ENCODE data around the gene ORC5. TPM values are rescaled to one million over a fixed set of nuclear protein-coding genes. Genes with fewer than 3 reads are reported as not detected.

The ORC5 gene
- total RNA-seq, 2 experiments from 2014 or later = 20.6 to 20.7 TPM

DNA sequence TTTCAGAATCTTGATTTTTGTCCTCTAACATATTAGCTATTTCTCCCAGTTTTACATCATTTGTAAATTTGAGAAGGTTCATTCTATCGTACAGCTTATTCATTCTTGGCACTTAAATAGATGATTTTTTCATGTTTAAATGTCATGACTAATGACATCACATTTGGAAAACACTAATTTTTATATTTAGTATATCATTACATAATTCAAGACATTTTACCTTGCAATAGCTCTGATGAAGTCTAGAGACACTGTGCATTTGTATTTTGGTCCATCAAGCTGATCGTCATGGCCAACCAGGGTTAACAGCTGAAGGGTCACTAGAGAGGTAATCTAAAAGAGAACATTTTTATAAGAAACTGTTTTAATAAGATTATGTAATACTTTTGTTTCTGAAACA is 71.3 kb downstream of the ORC5 start:
- DNase-seq = no peak
- Mint-ChIP-seq H3K27ac (no peak overlapping the region), H3K36me3 (ENCODE audit: low read depth) (peaks cover 11% of the 10 kb centered on the region), H3K27me3 (no peaks in the 10 kb centered on the region), H3K4me1 (peaks cover 3% of the 10 kb centered on the region), H3K4me3 (no peak overlapping the region), H3K9me3 (no peaks in the 10 kb centered on the region)
- ChIA-PET CTCF (interaction anchor here (1.5 kb wide), 1 partner anchor 11 kb away, joined by 3 read pairs; no protein-coding TSS in a partner anchor), POLR2A (no interaction called here)

DNA sequence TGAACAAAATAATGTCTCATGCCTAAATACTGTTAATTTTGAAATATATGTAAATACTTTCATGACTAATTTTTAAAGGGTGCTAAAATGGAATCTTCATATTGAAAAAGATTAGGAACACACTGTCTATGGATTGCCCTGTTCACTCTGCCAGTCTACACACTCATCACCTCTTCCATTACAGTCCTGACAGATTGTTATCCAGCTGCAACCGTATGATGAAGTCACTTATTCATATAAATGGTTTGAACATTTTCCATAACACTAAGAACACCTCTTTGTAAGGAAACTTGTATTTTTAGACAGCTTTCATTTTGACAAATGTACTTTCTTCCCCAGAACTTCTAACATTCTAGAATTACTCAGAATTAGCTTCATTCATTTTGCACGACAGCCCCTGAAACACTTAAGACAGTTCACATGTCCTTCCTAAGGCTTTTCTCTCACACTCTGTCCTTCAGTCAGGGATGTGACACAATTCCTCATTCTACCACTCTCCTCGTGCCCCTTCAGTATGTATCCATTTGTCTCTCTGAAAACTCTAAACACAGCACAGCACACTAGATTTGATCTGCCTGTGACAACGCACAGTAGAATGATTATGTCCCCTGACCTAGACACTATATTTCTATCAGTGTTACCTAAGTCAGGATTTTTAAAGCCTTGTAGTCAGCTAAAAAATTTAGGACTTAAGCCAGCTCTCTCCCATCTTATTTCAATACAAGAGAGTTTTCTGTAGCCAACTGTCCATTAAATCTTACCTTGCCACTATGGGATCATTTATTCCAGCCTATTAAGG is 71.9 kb downstream of the ORC5 start:
- Mint-ChIP-seq H3K36me3 (ENCODE audit: low read depth) (peaks cover 15% of the 10 kb centered on the region), H3K4me1 (peaks cover 3% of the 10 kb centered on the region), H3K27ac (no peak overlapping the region), H3K27me3 (no peaks in the 10 kb centered on the region), H3K9me3 (no peaks in the 10 kb centered on the region), H3K4me3 (no peak overlapping the region)
- POLR2A ChIA-PET = no interaction called here
- CTCF ChIA-PET = no interaction called here
- DNase-seq = no peak

DNA sequence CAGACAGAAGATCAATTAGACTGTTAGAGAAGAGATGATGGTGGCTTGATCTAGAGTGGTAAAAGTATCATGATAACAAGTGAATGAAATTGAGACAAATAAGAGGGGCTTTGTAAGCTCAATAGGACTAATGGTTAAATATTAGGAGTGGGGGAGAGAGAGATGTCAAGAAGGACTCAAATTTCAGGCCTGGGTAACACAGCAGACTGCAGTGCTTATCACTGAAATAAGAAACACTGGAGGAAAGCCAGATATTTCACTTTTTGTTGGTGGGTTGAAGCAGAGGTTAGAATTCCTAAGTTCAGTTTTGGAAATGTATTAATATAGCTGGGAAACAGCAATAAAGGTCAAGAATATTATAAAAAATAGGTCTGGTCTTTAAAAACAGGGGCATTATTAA is 74.6 kb downstream of the ORC5 start:
- Mint-ChIP-seq H3K9me3 (no peaks in the 10 kb centered on the region), H3K4me3 (no peak overlapping the region), H3K27ac (no peak overlapping the region), H3K4me1 (peaks cover 3% of the 10 kb centered on the region), H3K27me3 (no peaks in the 10 kb centered on the region), H3K36me3 (ENCODE audit: low read depth) (peaks cover 32% of the 10 kb centered on the region)
- POLR2A ChIA-PET = no interaction called here
- DNase-seq = no peak
- CTCF ChIA-PET = no interaction called here

DNA sequence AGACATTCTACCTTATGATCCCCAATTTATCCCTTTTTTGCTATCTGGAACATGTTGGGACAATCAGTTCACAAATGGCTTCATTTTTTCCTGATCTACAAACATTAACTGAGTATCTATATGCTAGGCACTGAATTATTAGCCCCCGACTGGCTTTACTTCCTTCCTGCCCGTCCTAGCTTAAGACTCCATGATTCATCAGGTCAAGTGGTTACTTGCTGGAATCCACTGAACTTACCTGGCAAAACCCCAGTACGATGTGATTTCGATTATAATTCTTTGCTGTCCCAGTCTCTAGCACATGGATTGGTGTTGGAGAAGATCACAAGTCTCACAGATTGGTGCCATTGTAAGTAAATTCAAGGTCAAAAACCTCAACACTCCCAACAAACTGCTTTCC is 77.1 kb downstream of the ORC5 start:
- H3K27ac Mint-ChIP-seq = no peak overlapping the region
- H3K9me3 Mint-ChIP-seq = no peaks in the 10 kb centered on the region
- ChIA-PET CTCF (no interaction called here), POLR2A (no interaction called here)
- peaks cover 28% of the 10 kb centered on the region for H3K36me3 Mint-ChIP-seq (ENCODE audit: low read depth)
- no peak for DNase-seq
- H3K4me3 Mint-ChIP-seq = no peak overlapping the region
- no peaks in the 10 kb centered on the region for H3K4me1 Mint-ChIP-seq
- no peaks in the 10 kb centered on the region for H3K27me3 Mint-ChIP-seq

DNA sequence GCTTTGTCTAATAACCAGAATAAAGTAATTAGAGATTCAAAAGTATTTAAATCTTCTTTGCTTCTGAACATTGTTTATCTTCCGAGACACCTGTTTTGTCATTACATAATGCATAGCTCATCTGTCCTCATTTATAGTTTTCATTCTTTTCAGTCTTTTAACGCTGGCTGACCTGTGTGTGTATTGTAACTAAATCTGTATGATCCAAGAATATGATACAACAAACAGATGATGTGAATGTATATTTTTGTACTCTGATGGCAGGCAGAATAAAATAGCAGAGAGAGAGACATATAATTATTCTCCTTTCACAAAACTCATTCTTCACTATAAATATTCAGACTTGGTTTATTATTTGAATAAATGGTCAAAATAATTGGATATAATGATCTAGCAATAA is 80.6 kb downstream of the ORC5 start:
- no peaks in the 10 kb centered on the region for H3K9me3 Mint-ChIP-seq
- POLR2A ChIA-PET = no interaction called here
- H3K4me3 Mint-ChIP-seq = no peak overlapping the region
- DNase-seq = no peak
- CTCF ChIA-PET = interaction anchor here (1.5 kb wide), 1 partner anchor 11 kb away, joined by 4 read pairs; no protein-coding TSS in a partner anchor
- no peaks in the 10 kb centered on the region for H3K27me3 Mint-ChIP-seq
- H3K27ac Mint-ChIP-seq = no peak overlapping the region
- H3K4me1 Mint-ChIP-seq = no peaks in the 10 kb centered on the region
- peaks cover 35% of the 10 kb centered on the region for H3K36me3 Mint-ChIP-seq (ENCODE audit: low read depth)

DNA sequence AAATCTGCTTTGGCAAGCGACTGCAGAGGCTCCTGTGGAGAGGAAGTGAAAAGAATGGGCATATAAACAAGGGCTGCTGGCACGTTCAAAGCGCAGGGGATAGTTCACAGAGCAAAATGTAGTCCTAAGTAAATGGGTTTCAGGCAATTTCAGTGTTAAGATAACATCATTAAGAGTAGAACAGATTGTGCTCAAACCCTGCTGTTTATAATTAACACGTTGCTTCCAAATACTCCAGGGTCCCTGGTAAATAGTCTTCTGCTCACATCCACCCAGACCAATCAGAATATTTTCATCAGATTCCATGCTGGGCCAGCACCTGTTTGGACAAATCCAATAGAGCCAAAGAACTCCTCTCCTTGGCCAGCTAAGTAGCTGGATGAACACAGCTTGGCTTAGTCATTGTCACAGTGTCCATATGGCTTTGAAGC is 81.4 kb downstream of the ORC5 start:
- peaks cover 31% of the 10 kb centered on the region for H3K36me3 Mint-ChIP-seq (ENCODE audit: low read depth)
- ChIA-PET POLR2A (interaction anchor here (0.7 kb wide), 1 partner anchor 24 kb away, joined by 3 read pairs; no protein-coding TSS in a partner anchor), CTCF (interaction anchor here (1.5 kb wide), 1 partner anchor 11 kb away, joined by 4 read pairs; no protein-coding TSS in a partner anchor)
- no peaks in the 10 kb centered on the region for H3K27me3 Mint-ChIP-seq
- no peak overlapping the region for H3K27ac Mint-ChIP-seq
- H3K4me3 Mint-ChIP-seq = no peak overlapping the region
- H3K9me3 Mint-ChIP-seq = no peaks in the 10 kb centered on the region
- no peaks in the 10 kb centered on the region for H3K4me1 Mint-ChIP-seq
- no peak for DNase-seq

DNA sequence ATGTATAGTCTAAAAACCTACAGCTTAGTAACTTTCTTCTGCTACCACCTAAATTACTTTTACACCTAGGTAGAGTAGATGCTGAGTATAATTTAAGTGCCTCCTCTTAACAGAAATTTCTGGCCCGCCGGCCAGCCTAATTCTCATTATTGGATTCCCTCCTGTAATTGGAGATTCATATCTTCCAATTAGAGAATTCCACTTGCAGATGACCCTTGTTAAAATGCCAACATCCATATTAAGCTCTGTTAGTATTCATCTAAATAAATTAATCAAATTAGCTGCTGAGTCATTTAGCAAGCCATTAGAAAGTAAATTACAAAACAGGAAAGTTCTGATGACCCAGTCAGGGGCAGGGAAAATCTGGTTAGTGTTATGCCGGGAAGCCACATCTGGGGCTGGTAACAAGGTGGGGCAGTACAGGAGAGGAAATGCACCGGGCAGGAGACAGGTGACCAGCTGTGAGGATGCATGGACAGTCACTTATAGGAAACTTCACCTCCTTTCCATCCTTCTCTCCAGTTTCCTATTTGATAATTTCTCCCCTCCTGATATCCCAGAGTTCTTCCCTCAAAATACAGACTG is 82.8 kb downstream of the ORC5 start:
- H3K4me1 Mint-ChIP-seq = no peaks in the 10 kb centered on the region
- POLR2A ChIA-PET = no interaction called here
- H3K4me3 Mint-ChIP-seq = no peak overlapping the region
- peaks cover 18% of the 10 kb centered on the region for H3K36me3 Mint-ChIP-seq (ENCODE audit: low read depth)
- no peak overlapping the region for H3K27ac Mint-ChIP-seq
- CTCF ChIA-PET = no interaction called here
- no peaks in the 10 kb centered on the region for H3K9me3 Mint-ChIP-seq
- no peaks in the 10 kb centered on the region for H3K27me3 Mint-ChIP-seq
- DNase-seq = no peak

DNA sequence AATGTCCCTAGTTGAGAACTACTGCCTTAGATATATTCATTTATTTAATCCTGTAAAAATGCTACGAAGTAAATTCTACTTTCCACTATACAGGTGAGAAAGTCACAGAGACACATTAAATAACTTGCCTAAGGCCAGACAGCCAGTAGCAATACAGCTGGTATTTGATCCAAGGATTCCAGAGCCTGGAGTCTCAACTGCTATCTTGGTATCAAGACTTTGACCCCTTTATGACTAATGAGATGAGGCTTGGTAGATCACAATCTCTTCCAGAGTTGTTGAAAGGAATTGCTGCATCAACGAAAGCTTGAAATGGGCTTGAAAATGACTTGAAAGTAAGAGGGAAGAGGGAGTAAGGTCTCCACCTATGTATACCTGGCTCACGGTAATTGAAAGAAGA is 83.3 kb downstream of the ORC5 start:
- H3K4me3 Mint-ChIP-seq = no peak overlapping the region
- H3K36me3 Mint-ChIP-seq (ENCODE audit: low read depth) = peaks cover 16% of the 10 kb centered on the region
- no peak for DNase-seq
- ChIA-PET CTCF (no interaction called here), POLR2A (no interaction called here)
- H3K9me3 Mint-ChIP-seq = no peaks in the 10 kb centered on the region
- no peaks in the 10 kb centered on the region for H3K27me3 Mint-ChIP-seq
- H3K27ac Mint-ChIP-seq = no peak overlapping the region
- no peaks in the 10 kb centered on the region for H3K4me1 Mint-ChIP-seq

DNA sequence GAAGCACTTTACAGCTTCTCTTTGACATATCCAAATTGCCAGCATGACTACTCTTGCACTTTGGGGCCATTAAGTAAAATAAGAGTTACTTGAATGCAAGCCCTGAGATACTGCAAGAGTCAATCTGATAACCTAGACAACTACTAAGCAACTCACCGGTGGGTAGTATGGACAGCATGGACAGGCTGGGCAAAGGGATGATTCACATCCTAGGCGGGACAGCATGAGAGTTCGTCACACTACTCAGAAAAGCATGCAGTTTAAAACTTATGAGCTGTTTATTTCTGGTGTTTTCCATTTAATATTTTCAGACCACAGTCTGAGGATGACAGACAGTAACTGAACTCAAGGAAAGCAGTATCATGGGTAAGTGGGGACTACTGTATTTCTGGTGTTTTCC is 84.0 kb downstream of the ORC5 start:
- H3K4me1 Mint-ChIP-seq = no peaks in the 10 kb centered on the region
- ChIA-PET POLR2A (no interaction called here), CTCF (no interaction called here)
- H3K9me3 Mint-ChIP-seq = no peaks in the 10 kb centered on the region
- peaks cover 12% of the 10 kb centered on the region for H3K36me3 Mint-ChIP-seq (ENCODE audit: low read depth)
- H3K27ac Mint-ChIP-seq = no peak overlapping the region
- no peak overlapping the region for H3K4me3 Mint-ChIP-seq
- no peak for DNase-seq
- no peaks in the 10 kb centered on the region for H3K27me3 Mint-ChIP-seq

DNA sequence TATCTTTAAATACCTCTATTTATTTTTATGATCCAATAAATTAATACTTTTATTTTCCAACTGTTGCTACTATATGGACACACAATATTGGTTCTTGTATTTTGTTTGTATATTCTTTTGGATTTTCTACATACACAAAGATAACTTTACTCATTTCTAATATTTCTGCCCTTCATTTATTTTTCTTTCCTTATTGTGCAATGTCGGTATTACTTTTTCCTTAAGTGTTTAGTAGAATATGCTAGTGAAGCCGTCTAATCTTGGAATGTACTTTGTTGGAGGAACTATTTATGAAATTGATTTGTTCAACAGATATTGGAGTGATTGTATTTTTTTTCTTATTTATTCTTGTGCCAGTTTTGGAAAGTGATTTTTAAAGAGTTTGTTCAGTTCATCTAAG is 94.0 kb downstream of the ORC5 start:
- no peak for DNase-seq
- ChIA-PET POLR2A (no interaction called here), CTCF (no interaction called here)
- Mint-ChIP-seq H3K4me1 (no peaks in the 10 kb centered on the region), H3K4me3 (no peak overlapping the region), H3K9me3 (no peaks in the 10 kb centered on the region), H3K27me3 (peaks cover 12% of the 10 kb centered on the region), H3K27ac (no peak overlapping the region), H3K36me3 (ENCODE audit: low read depth) (no peaks in the 10 kb centered on the region)

DNA sequence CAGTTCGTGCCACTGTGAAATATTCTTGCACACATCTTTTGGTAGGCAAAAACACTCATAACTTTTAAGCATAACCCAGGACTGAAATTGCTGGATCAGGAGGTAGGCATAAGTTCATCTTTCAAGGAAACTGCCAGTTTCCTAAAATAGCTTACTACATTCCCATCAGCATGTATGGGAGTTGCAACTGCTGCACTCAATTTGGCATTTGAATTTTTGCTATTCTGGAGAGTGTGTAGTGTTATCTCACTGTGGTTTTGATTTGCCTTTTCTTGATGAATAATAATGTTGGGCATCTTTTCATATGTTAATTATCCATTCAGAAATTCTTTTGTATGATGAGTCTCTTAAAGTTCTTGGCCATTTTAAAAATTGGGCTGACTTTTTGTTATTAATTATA is 95.2 kb downstream of the ORC5 start:
- Mint-ChIP-seq H3K27ac (no peak overlapping the region), H3K9me3 (no peaks in the 10 kb centered on the region), H3K27me3 (peaks cover 12% of the 10 kb centered on the region), H3K4me1 (no peaks in the 10 kb centered on the region), H3K36me3 (ENCODE audit: low read depth) (no peaks in the 10 kb centered on the region), H3K4me3 (no peak overlapping the region)
- no peak for DNase-seq
- ChIA-PET POLR2A (no interaction called here), CTCF (no interaction called here)

DNA sequence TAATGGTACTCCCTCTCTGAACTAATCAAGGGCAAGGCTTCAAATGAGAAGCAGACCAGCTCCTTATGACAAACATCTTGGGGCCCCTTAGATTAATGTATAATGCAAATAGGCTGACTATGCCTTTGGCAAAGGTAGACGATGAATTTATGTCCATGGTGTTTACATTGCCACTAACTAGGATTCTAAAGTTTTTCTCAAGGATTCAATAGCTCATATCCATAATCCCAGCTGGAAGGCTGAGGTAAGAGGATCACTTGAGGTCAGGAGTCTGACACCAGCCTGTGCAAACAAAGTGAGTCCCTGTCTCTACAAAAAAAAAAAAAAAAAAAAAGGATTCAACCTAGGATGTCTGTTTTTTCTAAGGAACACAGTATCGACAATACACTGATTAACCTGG is 96.5 kb downstream of the ORC5 start:
- ChIA-PET POLR2A (no interaction called here), CTCF (interaction anchor here (0.7 kb wide), 1 partner anchor 92 kb away, joined by 3 read pairs; no protein-coding TSS in a partner anchor)
- Mint-ChIP-seq H3K4me3 (no peak overlapping the region), H3K36me3 (ENCODE audit: low read depth) (no peaks in the 10 kb centered on the region), H3K9me3 (no peaks in the 10 kb centered on the region), H3K27me3 (peaks cover 14% of the 10 kb centered on the region), H3K27ac (no peak overlapping the region), H3K4me1 (no peaks in the 10 kb centered on the region)
- no peak for DNase-seq

DNA sequence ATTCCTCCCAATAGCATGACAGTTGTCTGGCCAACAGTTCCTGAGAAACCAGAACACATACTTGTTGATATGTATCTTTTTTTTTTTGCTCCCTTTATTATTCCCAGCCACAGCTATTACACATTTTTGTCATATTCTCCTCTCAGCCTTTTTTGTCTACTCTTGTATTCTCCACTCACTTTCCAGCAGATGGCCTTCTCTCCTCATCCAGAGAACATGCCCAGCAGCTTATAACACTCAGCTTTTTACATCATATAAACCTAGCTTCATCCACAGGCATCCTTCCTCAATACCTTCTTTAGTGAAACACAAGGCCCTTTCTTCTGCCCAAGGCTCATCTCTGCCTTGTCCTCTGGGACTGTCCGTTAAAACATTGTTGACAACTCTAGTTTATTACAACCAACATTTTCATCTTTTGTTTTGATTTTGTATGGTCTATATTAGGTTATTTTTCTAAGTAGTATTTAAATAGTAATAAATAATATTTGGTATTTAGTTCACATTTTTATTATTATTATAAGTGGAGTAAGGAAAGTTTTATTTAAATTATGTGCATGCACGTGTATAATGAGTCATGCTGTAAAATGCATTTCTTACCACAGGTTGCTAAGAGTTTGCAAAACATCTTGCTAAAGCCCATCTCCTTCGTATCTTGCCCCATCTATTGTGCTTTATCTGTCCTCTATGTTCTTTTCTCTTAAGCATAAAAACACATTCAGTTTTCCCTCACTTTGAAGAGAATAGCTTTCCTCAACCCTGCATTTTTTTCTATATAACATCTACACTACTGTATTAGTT is 101.5 kb downstream of the ORC5 start:
- no peaks in the 10 kb centered on the region for H3K9me3 Mint-ChIP-seq
- no peak for DNase-seq
- H3K4me3 Mint-ChIP-seq = no peak overlapping the region
- ChIA-PET POLR2A (no interaction called here), CTCF (interaction anchor here (0.9 kb wide), 1 partner anchor 102 kb away, joined by 3 read pairs; no protein-coding TSS in a partner anchor)
- no peaks in the 10 kb centered on the region for H3K36me3 Mint-ChIP-seq (ENCODE audit: low read depth)
- no peaks in the 10 kb centered on the region for H3K4me1 Mint-ChIP-seq
- H3K27ac Mint-ChIP-seq = no peak overlapping the region
- H3K27me3 Mint-ChIP-seq = peaks cover 2% of the 10 kb centered on the region
